Naive thymus-derived CD4-positive, alpha-beta T cell (primary cell): Measurements from ENCODE around the gene RAP1GAP. TPM values are rescaled to one million over a fixed set of nuclear protein-coding genes. Genes with fewer than 3 reads are reported as not detected.

ENCODE experiments used
- ATAC-seq: fragments of 150-1000 bp; cut with Tn5 transposase; 2 replicates; pipeline ENCODE4 v1.10.0; 2021; ENCODE audit warnings: mild to moderate bottlenecking, moderate library complexity
- CTCF ChIA-PET: fragments of 350-600 bp; sonication (Branson Sonifier 250); formaldehyde crosslinking; loops from one replicate; lab custom pipeline; 2021; ENCODE audit warnings: antibody characterized with exemption; lab: Charles Lee
- POLR2A ChIA-PET: fragments of 350-600 bp; sonication (Branson Sonifier 250); formaldehyde crosslinking; loops from one replicate; lab custom pipeline; 2021; ENCODE audit warnings: antibody characterized with exemption, inconsistent platforms; lab: Charles Lee
- DNase-seq, 9 donors: peaks; one replicate each; pipeline versions ENCODE4 v3.0.0 to v3.0.0-alpha.2; 2020 to 2022; ENCODE audit warnings: mixed read lengths in 1 of 9
- H3K27ac ChIP-seq: one replicate; pipeline ENCODE4 v1.7.0; 2013; ENCODE audit warnings: mild to moderate bottlenecking, low read depth, low read length, moderate library complexity
- H3K27me3 ChIP-seq, 2 donors: one replicate each; pipeline ENCODE4 v1.7.0; 2013; ENCODE audit warnings: low read length in 2 of 2, mild to moderate bottlenecking in 2 of 2, moderate library complexity in 2 of 2; ENCODE audit not compliant: control insufficient read depth in 2 of 2, insufficient read depth in 2 of 2
- H3K36me3 ChIP-seq, 3 experiments: 1 replicate in 2 of 3; 2 replicates in 1 of 3; pipeline ENCODE4 v1.7.0; 2013; ENCODE audit warnings: low read length in 3 of 3, mild to moderate bottlenecking in 3 of 3, moderate library complexity in 1 of 3; ENCODE audit not compliant: insufficient read depth in 3 of 3, control insufficient read depth in 2 of 3
- H3K4me1 ChIP-seq, 2 donors: one replicate each; pipeline ENCODE4 v1.7.0; 2013; ENCODE audit warnings: low read length in 2 of 2, mild to moderate bottlenecking in 2 of 2, moderate library complexity in 1 of 2; ENCODE audit not compliant: control insufficient read depth in 2 of 2, insufficient read depth in 2 of 2
- H3K4me3 ChIP-seq: 2 replicates; pipeline ENCODE4 v1.7.0; 2013; ENCODE audit warnings: mild to moderate bottlenecking, low read length
- H3K9me3 ChIP-seq, 3 experiments: 1 replicate in 2 of 3; 2 replicates in 1 of 3; pipeline ENCODE4 v1.7.0; 2013; ENCODE audit warnings: low read length in 3 of 3; ENCODE audit not compliant: control insufficient read depth in 2 of 3
- H3K27ac Mint-ChIP-seq, 9 donors: one replicate each; pipeline ENCODE4 v1.8.0; 2020 to 2022; ENCODE audit warnings: mixed read lengths in 9 of 9, mild to moderate bottlenecking in 8 of 9, moderate library complexity in 5 of 9, inconsistent platforms in 2 of 9
- H3K27me3 Mint-ChIP-seq, 5 donors: one replicate each; pipeline ENCODE4 v1.8.0; 2021 to 2022; ENCODE audit warnings: mixed read lengths in 5 of 5, mild to moderate bottlenecking in 1 of 5
- H3K36me3 Mint-ChIP-seq, 5 donors: one replicate each; pipeline ENCODE4 v1.8.0; 2020 to 2022; ENCODE audit warnings: mixed read lengths in 5 of 5, mild to moderate bottlenecking in 3 of 5, inconsistent platforms in 1 of 5
- H3K4me1 Mint-ChIP-seq, 7 donors: one replicate each; pipeline ENCODE4 v1.8.0; 2020 to 2022; ENCODE audit warnings: mixed read lengths in 7 of 7, mild to moderate bottlenecking in 3 of 7, inconsistent platforms in 1 of 7
- H3K4me3 Mint-ChIP-seq, 10 donors: one replicate each; pipeline ENCODE4 v1.8.0; 2020 to 2022; ENCODE audit warnings: mild to moderate bottlenecking in 10 of 10, mixed read lengths in 10 of 10, moderate library complexity in 6 of 10, inconsistent platforms in 2 of 10
- H3K9me3 Mint-ChIP-seq, 11 donors: one replicate each; pipeline ENCODE4 v1.8.0; 2020 to 2022; ENCODE audit warnings: mixed read lengths in 11 of 11, mild to moderate bottlenecking in 4 of 11, inconsistent platforms in 1 of 11, moderate library complexity in 1 of 11
- intact Hi-C, 2 donors: fragments of 100-400 bp; cut with micrococcal nuclease; formaldehyde crosslinking; loops; one replicate each; pipeline ENCODE4 v1.15.1; 2023
- polyA plus RNA-seq, 2 donors: library from polyadenylated mRNA; unstranded; fragments of 300-500 nt; fragmentation: Illumina TruSeq; gene quantifications; one replicate each; pipeline ENCODE4 v1.2.3, GENCODE V29; 2021
- total RNA-seq, 6 experiments: library from RNA in 5 of 6; stranded (reverse) in 5 of 6; gene quantifications; 1 replicate in 5 of 6; 2 replicates in 1 of 6; pipeline ENCODE4 v1.2.3 and lab custom pipeline; 2021 to 2026

Gene RAP1GAP
- total and polyA plus RNA-seq, 7 experiments from 2014 or later: 0.16 to 1.4 (median 0.42) TPM; not detected in 3

- Mint-ChIP-seq H3K27me3 (peaks cover 0 to 31% (median 4%) of the 10 kb centered on the region in 5 donors), H3K9me3 (no peaks in the 10 kb centered on the region), H3K36me3 (no peaks in the 10 kb centered on the region), H3K4me3 (no peak overlapping the region), H3K4me1 (peaks cover 0 to 8% (median 0%) of the 10 kb centered on the region in 7 donors), H3K27ac (no peak overlapping the region)
- no peak overlapping the region for H3K4me3 ChIP-seq
- H3K4me1 ChIP-seq: no peaks in the 10 kb centered on the region
- ATAC-seq (no peak), DNase-seq (no peak)
- H3K9me3 ChIP-seq: no peaks in the 10 kb centered on the region
- no peaks in the 10 kb centered on the region for H3K27me3 ChIP-seq
- H3K27ac ChIP-seq: no peak overlapping the region
- ChIA-PET CTCF (no interaction called here), POLR2A (no interaction called here)
- H3K36me3 ChIP-seq: no peaks in the 10 kb centered on the region
- intact Hi-C loops: no loop called here
These were observed 78.2 kb downstream of the RAP1GAP start for GRCh38 chr1:21590934-21591333.

- H3K36me3 ChIP-seq: no peaks in the 10 kb centered on the region
- no peak overlapping the region for H3K4me3 Mint-ChIP-seq
- H3K9me3 Mint-ChIP-seq: no peaks in the 10 kb centered on the region
- H3K27me3 ChIP-seq: no peaks in the 10 kb centered on the region
- ATAC-seq (no peak), DNase-seq (no peak)
- no peaks in the 10 kb centered on the region for H3K36me3 Mint-ChIP-seq
- no peaks in the 10 kb centered on the region for H3K9me3 ChIP-seq
- CTCF ChIA-PET: no interaction called here
- H3K4me1 Mint-ChIP-seq: peaks cover 0 to 8% (median 0%) of the 10 kb centered on the region in 7 donors
- POLR2A ChIA-PET: no interaction called here
- H3K4me3 ChIP-seq: no peak overlapping the region
- no peak overlapping the region for H3K27ac ChIP-seq
- no peaks in the 10 kb centered on the region for H3K4me1 ChIP-seq
- no peak overlapping the region for H3K27ac Mint-ChIP-seq
- intact Hi-C loops: no loop called here
- H3K27me3 Mint-ChIP-seq: peaks cover 0 to 27% (median 4%) of the 10 kb centered on the region in 5 donors
These were observed 78.9 kb downstream of the RAP1GAP start for GRCh38 chr1:21590126-21590880.

- no peak overlapping the region for H3K27ac ChIP-seq
- Mint-ChIP-seq H3K9me3 (no peaks in the 10 kb centered on the region), H3K36me3 (no peaks in the 10 kb centered on the region), H3K27me3 (peaks cover 0 to 28% (median 6%) of the 10 kb centered on the region in 5 donors), H3K4me3 (no peak overlapping the region), H3K27ac (no peak overlapping the region), H3K4me1 (peaks cover 0 to 8% (median 0%) of the 10 kb centered on the region in 7 donors)
- ATAC-seq (no peak), DNase-seq (no peak)
- H3K4me1 ChIP-seq: no peaks in the 10 kb centered on the region
- no peaks in the 10 kb centered on the region for H3K9me3 ChIP-seq
- intact Hi-C loops: no loop called here
- ChIA-PET POLR2A (no interaction called here), CTCF (no interaction called here)
- no peaks in the 10 kb centered on the region for H3K36me3 ChIP-seq
- H3K27me3 ChIP-seq: no peaks in the 10 kb centered on the region
- no peak overlapping the region for H3K4me3 ChIP-seq
These were observed 79.5 kb downstream of the RAP1GAP start for GRCh38 chr1:21589618-21590017.

GRCh38 chr1:21587602-21587953, 81.6 kb downstream of the RAP1GAP start:
- peaks cover 4 to 30% (median 9%) of the 10 kb centered on the region in 5 donors for H3K27me3 Mint-ChIP-seq
- H3K4me1 ChIP-seq: no peaks in the 10 kb centered on the region
- H3K4me3 ChIP-seq: no peak overlapping the region
- DNase-seq: no peak
- H3K4me3 Mint-ChIP-seq: no peak overlapping the region
- ChIA-PET CTCF (no interaction called here), POLR2A (no interaction called here)
- H3K4me1 Mint-ChIP-seq: peaks cover 0 to 8% (median 0%) of the 10 kb centered on the region in 7 donors
- H3K27ac ChIP-seq: no peak overlapping the region
- no peaks in the 10 kb centered on the region for H3K36me3 ChIP-seq
- H3K27ac Mint-ChIP-seq: no peak overlapping the region
- intact Hi-C loops: no loop called here
- no peaks in the 10 kb centered on the region for H3K36me3 Mint-ChIP-seq
- no peaks in the 10 kb centered on the region for H3K9me3 ChIP-seq
- H3K9me3 Mint-ChIP-seq: no peaks in the 10 kb centered on the region
- H3K27me3 ChIP-seq: no peaks in the 10 kb centered on the region
- ATAC-seq: no peak

GRCh38 chr1:21586846-21587601, 82.1 kb downstream of the RAP1GAP start:
- H3K27ac ChIP-seq: no peak overlapping the region
- peaks cover 0 to 8% (median 0%) of the 10 kb centered on the region in 7 donors for H3K4me1 Mint-ChIP-seq
- H3K4me3 Mint-ChIP-seq: no peak overlapping the region
- DNase-seq (no peak), ATAC-seq (no peak)
- no peak overlapping the region for H3K27ac Mint-ChIP-seq
- H3K27me3 Mint-ChIP-seq: peaks cover 4 to 28% (median 9%) of the 10 kb centered on the region in 5 donors
- no peak overlapping the region for H3K4me3 ChIP-seq
- H3K9me3 Mint-ChIP-seq: no peaks in the 10 kb centered on the region
- H3K36me3 Mint-ChIP-seq: no peaks in the 10 kb centered on the region
- ChIA-PET POLR2A (no interaction called here), CTCF (no interaction called here)
- intact Hi-C loops: no loop called here
- H3K36me3 ChIP-seq: no peaks in the 10 kb centered on the region
- H3K27me3 ChIP-seq: no peaks in the 10 kb centered on the region
- H3K9me3 ChIP-seq: no peaks in the 10 kb centered on the region
- H3K4me1 ChIP-seq: no peaks in the 10 kb centered on the region

- ChIA-PET CTCF (no interaction called here), POLR2A (no interaction called here)
- Mint-ChIP-seq H3K27me3 (peaks cover 4 to 26% (median 9%) of the 10 kb centered on the region in 5 donors), H3K9me3 (no peaks in the 10 kb centered on the region), H3K36me3 (no peaks in the 10 kb centered on the region), H3K4me1 (peaks cover 0 to 8% (median 0%) of the 10 kb centered on the region in 7 donors), H3K27ac (no peak overlapping the region), H3K4me3 (no peak overlapping the region)
- H3K4me3 ChIP-seq: no peak overlapping the region
- no peaks in the 10 kb centered on the region for H3K36me3 ChIP-seq
- H3K9me3 ChIP-seq: no peaks in the 10 kb centered on the region
- no peak for DNase-seq
- H3K27me3 ChIP-seq: no peaks in the 10 kb centered on the region
- ATAC-seq: no peak
- intact Hi-C loops: no loop called here
- H3K4me1 ChIP-seq: no peaks in the 10 kb centered on the region
- no peak overlapping the region for H3K27ac ChIP-seq
These were observed 82.9 kb downstream of the RAP1GAP start for GRCh38 chr1:21586222-21586621.
